Liver (tissue), 9 donors: ENCODE results near the gene TRERF1. TPM values are rescaled to one million over a fixed set of nuclear protein-coding genes. Genes with fewer than 3 reads are reported as not detected.

ENCODE experiments used
- DNase-seq: peaks from one replicate; pipeline ENCODE4 v3.0.0-alpha.2; 2017; ENCODE audit warnings: low spot score
- H3K27ac ChIP-seq, 2 donors: one replicate each; pipeline ENCODE4 v1.7.0; 2013; ENCODE audit warnings: inconsistent platforms in 2 of 2, low read length in 2 of 2, control low read depth in 1 of 2, low read depth in 1 of 2, mild to moderate bottlenecking in 1 of 2
- H3K27me3 ChIP-seq, 4 donors: one replicate each; pipeline versions ENCODE4 v1.6.1 to v1.7.0; 2013; ENCODE audit warnings: low read length in 3 of 4, inconsistent platforms in 1 of 4, mild to moderate bottlenecking in 1 of 4, moderate library complexity in 1 of 4; ENCODE audit not compliant: control insufficient read depth in 4 of 4, insufficient read depth in 4 of 4
- H3K36me3 ChIP-seq, 4 donors: one replicate each; pipeline versions ENCODE4 v1.6.1 to v1.7.0; 2013; ENCODE audit warnings: low read length in 3 of 4, mild to moderate bottlenecking in 3 of 4, low read depth in 1 of 4, moderate library complexity in 1 of 4; ENCODE audit not compliant: control insufficient read depth in 4 of 4, insufficient read depth in 3 of 4
- H3K4me1 ChIP-seq, 4 donors: one replicate each; pipeline versions ENCODE4 v1.6.1 to v1.7.0; 2013; ENCODE audit warnings: low read length in 3 of 4, mild to moderate bottlenecking in 3 of 4, moderate library complexity in 1 of 4; ENCODE audit not compliant: control insufficient read depth in 4 of 4, insufficient read depth in 4 of 4
- H3K4me3 ChIP-seq, 3 donors: one replicate each; pipeline versions ENCODE4 v1.6.1 to v1.7.0; 2013; ENCODE audit warnings: low read length in 3 of 3, control low read depth in 1 of 3, low read depth in 1 of 3, mild to moderate bottlenecking in 1 of 3
- H3K9ac ChIP-seq, 2 donors: one replicate each; pipeline ENCODE4 v1.7.0; 2013; ENCODE audit warnings: low read length in 2 of 2, mild to moderate bottlenecking in 2 of 2, moderate library complexity in 2 of 2, control low read depth in 1 of 2, low read depth in 1 of 2
- H3K9me3 ChIP-seq, 4 donors: one replicate each; pipeline versions ENCODE4 v1.6.1 to v1.7.0; 2013; ENCODE audit warnings: low read length in 3 of 4; ENCODE audit not compliant: control insufficient read depth in 4 of 4
- ATF3 ChIP-seq: IDR thresholded peaks from 2 replicates; pipeline ENCODE4 v1.6.1; 2016; ENCODE audit warnings: antibody characterized with exemption
- EGR1 ChIP-seq, 2 donors: IDR thresholded peaks; 2 replicates each; pipeline ENCODE4 v1.6.1; 2016 to 2018; ENCODE audit warnings: antibody characterized with exemption in 2 of 2, low read depth in 2 of 2
- FOXA1 ChIP-seq: IDR thresholded peaks from 2 replicates; pipeline ENCODE4 v1.6.1; 2016; ENCODE audit warnings: antibody characterized with exemption
- FOXA2 ChIP-seq: IDR thresholded peaks from 2 replicates; pipeline ENCODE4 v1.6.1; 2016; ENCODE audit warnings: antibody characterized with exemption
- GABPA ChIP-seq, 2 donors: IDR thresholded peaks in 1 of 2; conservative IDR thresholded peaks in 1 of 2; 2 replicates each; pipeline ENCODE4 v1.6.1; 2016; ENCODE audit warnings: antibody characterized with exemption in 2 of 2, mild to moderate bottlenecking in 1 of 2, moderate library complexity in 1 of 2
- HNF4A ChIP-seq, 2 donors: conservative IDR thresholded peaks; 2 replicates each; pipeline ENCODE4 v1.6.1; 2016; ENCODE audit warnings: antibody characterized with exemption in 2 of 2, mild to moderate bottlenecking in 2 of 2
- HNF4G ChIP-seq: IDR thresholded peaks from 2 replicates; pipeline ENCODE4 v1.6.1; 2016; ENCODE audit warnings: antibody characterized with exemption
- JUND ChIP-seq, 2 donors: IDR thresholded peaks; 2 replicates each; pipeline ENCODE4 v1.6.1; 2016; ENCODE audit warnings: antibody characterized with exemption in 2 of 2
- MAX ChIP-seq: IDR thresholded peaks from 2 replicates; pipeline ENCODE4 v1.6.1; 2016; ENCODE audit warnings: antibody characterized with exemption
- NR2F2 ChIP-seq: IDR thresholded peaks from 2 replicates; pipeline ENCODE4 v1.6.1; 2016; ENCODE audit warnings: antibody characterized with exemption
- RAD21 ChIP-seq, 2 donors: IDR thresholded peaks; 2 replicates each; pipeline ENCODE4 v1.6.1; 2016; ENCODE audit warnings: antibody characterized with exemption in 2 of 2, mild to moderate bottlenecking in 2 of 2
- RXRA ChIP-seq, 2 donors: IDR thresholded peaks; 2 replicates each; pipeline ENCODE4 v1.6.1; 2017 to 2018; ENCODE audit warnings: antibody characterized with exemption in 2 of 2, mild to moderate bottlenecking in 1 of 2
- SP1 ChIP-seq: IDR thresholded peaks from 2 replicates; pipeline ENCODE4 v1.6.1; 2018; ENCODE audit warnings: antibody characterized with exemption, mild to moderate bottlenecking
- TAF1 ChIP-seq: conservative IDR thresholded peaks from 2 replicates; pipeline ENCODE4 v1.6.1; 2016; ENCODE audit warnings: antibody characterized with exemption, mild to moderate bottlenecking
- YY1 ChIP-seq: IDR thresholded peaks from 2 replicates; pipeline ENCODE4 v1.6.1; 2016; ENCODE audit warnings: antibody characterized with exemption, mild to moderate bottlenecking
- WGBS: extraction: QIAGEN DNeasy Blood & Tissue Kit; methylation state at CpG from one replicate; pipeline ENCODE4 v1.1.7; 2013; 5-methylcytosine and 5-hydroxymethylcytosine counted together
- polyA plus RNA-seq, 2 donors: library from polyadenylated mRNA; stranded (reverse) in 1 of 2; unstranded in 1 of 2; fragments of 200-250 nt in 1 of 2; fragments of >200 nt in 1 of 2; fragmentation: Nextera tagmentation in 1 of 2; extraction: Ambion mirVana in 1 of 2; gene quantifications; one replicate each; pipeline versions ENCODE4 v1.2.1 to v1.2.3, GENCODE V29; 2013 to 2015
- total RNA-seq, 2 donors: library from RNA; depleted of rRNA; stranded (reverse); fragments of >200 nt; gene quantifications; one replicate each; pipeline ENCODE4 v1.2.3, GENCODE V29; 2014
- TF ChIP-seq, protein P1 (sequence below): fragments of 150-350 bp; IDR thresholded peaks from 2 replicates; pipeline ENCODE4 v1.5.1; 2017; ENCODE audit warnings: improper control_type of control experiment, low read depth, low read length; ENCODE audit not compliant: missing input control
- TF ChIP-seq, protein P2 (sequence below): IDR thresholded peaks from 2 replicates; pipeline ENCODE4 v1.6.1; 2016; ENCODE audit warnings: antibody characterized with exemption, mild to moderate bottlenecking
- TF ChIP-seq, protein P3 (sequence below): IDR thresholded peaks from 2 replicates; pipeline ENCODE4 v1.6.1; 2016; ENCODE audit warnings: antibody characterized with exemption
- donor health status: healthy.
- donor health status: healthy.
- donor health status: healthy.
- donor health status: healthy.
- donor health status: healthy.

TRERF1 gene
- total and polyA plus RNA-seq, 4 donors: 0.33 to 1.3 (median 0.68) TPM

DNA sequence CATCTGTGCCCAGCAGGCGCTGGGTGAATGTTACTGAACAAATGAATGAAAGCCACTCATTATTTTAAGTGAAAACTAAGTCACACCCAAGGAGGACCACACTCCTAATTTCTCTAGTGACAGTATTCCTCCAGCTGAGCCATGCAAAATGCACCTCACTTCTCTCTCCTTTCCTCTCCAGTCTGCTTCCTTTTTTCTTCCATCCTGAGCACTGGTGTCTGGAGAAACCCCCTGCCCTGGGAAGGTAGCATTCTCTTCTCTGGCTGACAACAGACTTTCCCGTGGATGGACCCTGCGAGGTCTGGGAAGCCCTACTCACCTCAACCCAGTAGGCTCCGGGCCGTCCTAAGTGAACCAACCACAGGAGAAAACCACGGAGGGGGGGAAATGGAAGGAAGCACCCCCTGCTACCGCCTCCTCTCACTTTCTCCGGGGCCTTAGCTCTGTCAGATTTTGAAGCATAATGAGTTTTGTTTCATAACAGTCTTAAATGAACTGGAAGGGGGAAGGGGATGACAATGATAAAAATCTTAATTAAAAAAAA is 22.6 kb downstream of the TRERF1 start:
- TF ChIP-seq JUND (IDR thresholded peaks at IDR 0.05) (no peak), HNF4A (conservative IDR thresholded peaks at IDR 0.05) (no peak), ATF3 (no peak), TAF1 (no peak), YY1 (no peak), FOXA2 (no peak), MAX (no peak), NR2F2 (no peak), RAD21 (IDR thresholded peaks at IDR 0.05) (no peak), EGR1 (IDR thresholded peaks at IDR 0.05; ENCODE audit: low read depth in 2 of 2) (no peak), RXRA (IDR thresholded peaks at IDR 0.05) (no peak), SP1 (no peak), FOXA1 (no peak), HNF4G (no peak), GABPA (IDR thresholded peaks at IDR 0.05 in 1 of 2, conservative IDR thresholded peaks at IDR 0.05 in 1 of 2) (no peak)
- TF ChIP-seq, protein P1, sequence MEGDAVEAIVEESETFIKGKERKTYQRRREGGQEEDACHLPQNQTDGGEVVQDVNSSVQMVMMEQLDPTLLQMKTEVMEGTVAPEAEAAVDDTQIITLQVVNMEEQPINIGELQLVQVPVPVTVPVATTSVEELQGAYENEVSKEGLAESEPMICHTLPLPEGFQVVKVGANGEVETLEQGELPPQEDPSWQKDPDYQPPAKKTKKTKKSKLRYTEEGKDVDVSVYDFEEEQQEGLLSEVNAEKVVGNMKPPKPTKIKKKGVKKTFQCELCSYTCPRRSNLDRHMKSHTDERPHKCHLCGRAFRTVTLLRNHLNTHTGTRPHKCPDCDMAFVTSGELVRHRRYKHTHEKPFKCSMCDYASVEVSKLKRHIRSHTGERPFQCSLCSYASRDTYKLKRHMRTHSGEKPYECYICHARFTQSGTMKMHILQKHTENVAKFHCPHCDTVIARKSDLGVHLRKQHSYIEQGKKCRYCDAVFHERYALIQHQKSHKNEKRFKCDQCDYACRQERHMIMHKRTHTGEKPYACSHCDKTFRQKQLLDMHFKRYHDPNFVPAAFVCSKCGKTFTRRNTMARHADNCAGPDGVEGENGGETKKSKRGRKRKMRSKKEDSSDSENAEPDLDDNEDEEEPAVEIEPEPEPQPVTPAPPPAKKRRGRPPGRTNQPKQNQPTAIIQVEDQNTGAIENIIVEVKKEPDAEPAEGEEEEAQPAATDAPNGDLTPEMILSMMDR: no peak
- TF ChIP-seq, protein P2, sequence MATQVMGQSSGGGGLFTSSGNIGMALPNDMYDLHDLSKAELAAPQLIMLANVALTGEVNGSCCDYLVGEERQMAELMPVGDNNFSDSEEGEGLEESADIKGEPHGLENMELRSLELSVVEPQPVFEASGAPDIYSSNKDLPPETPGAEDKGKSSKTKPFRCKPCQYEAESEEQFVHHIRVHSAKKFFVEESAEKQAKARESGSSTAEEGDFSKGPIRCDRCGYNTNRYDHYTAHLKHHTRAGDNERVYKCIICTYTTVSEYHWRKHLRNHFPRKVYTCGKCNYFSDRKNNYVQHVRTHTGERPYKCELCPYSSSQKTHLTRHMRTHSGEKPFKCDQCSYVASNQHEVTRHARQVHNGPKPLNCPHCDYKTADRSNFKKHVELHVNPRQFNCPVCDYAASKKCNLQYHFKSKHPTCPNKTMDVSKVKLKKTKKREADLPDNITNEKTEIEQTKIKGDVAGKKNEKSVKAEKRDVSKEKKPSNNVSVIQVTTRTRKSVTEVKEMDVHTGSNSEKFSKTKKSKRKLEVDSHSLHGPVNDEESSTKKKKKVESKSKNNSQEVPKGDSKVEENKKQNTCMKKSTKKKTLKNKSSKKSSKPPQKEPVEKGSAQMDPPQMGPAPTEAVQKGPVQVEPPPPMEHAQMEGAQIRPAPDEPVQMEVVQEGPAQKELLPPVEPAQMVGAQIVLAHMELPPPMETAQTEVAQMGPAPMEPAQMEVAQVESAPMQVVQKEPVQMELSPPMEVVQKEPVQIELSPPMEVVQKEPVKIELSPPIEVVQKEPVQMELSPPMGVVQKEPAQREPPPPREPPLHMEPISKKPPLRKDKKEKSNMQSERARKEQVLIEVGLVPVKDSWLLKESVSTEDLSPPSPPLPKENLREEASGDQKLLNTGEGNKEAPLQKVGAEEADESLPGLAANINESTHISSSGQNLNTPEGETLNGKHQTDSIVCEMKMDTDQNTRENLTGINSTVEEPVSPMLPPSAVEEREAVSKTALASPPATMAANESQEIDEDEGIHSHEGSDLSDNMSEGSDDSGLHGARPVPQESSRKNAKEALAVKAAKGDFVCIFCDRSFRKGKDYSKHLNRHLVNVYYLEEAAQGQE: no peak
- TF ChIP-seq, protein P3, sequence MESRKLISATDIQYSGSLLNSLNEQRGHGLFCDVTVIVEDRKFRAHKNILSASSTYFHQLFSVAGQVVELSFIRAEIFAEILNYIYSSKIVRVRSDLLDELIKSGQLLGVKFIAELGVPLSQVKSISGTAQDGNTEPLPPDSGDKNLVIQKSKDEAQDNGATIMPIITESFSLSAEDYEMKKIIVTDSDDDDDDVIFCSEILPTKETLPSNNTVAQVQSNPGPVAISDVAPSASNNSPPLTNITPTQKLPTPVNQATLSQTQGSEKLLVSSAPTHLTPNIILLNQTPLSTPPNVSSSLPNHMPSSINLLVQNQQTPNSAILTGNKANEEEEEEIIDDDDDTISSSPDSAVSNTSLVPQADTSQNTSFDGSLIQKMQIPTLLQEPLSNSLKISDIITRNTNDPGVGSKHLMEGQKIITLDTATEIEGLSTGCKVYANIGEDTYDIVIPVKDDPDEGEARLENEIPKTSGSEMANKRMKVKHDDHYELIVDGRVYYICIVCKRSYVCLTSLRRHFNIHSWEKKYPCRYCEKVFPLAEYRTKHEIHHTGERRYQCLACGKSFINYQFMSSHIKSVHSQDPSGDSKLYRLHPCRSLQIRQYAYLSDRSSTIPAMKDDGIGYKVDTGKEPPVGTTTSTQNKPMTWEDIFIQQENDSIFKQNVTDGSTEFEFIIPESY: no peak
- 63% methylated on average over 8 of the region's 8 CpGs for WGBS

More for the DNA sequence above, 22.6 kb downstream of the TRERF1 start:
- H3K27ac ChIP-seq: peak overlapping the region in 1 of 2 donors; percentile 18
- H3K4me3 ChIP-seq: no peak overlapping the region
- H3K9me3 ChIP-seq: peaks cover 0 to 4% (median 2%) of the 10 kb centered on the region in 4 donors
- no peaks in the 10 kb centered on the region for H3K36me3 ChIP-seq
- DNase-seq: no peak
- no peaks in the 10 kb centered on the region for H3K27me3 ChIP-seq
- H3K4me1 ChIP-seq: peaks cover 1 to 8% (median 3%) of the 10 kb centered on the region in 4 donors
- H3K9ac ChIP-seq: no peak overlapping the region
